ENCODE measurements around the gene COL6A1. TPM values are rescaled to one million over a fixed set of nuclear protein-coding genes. Genes with fewer than 3 reads are reported as not detected.

Gene COL6A1
- total and polyA plus RNA-seq, 2 of the 13 experiments (the other 11 are each of a cell fraction or from before 2014, with no cell fraction given), result 3.1 to 4.8 TPM

DNA sequence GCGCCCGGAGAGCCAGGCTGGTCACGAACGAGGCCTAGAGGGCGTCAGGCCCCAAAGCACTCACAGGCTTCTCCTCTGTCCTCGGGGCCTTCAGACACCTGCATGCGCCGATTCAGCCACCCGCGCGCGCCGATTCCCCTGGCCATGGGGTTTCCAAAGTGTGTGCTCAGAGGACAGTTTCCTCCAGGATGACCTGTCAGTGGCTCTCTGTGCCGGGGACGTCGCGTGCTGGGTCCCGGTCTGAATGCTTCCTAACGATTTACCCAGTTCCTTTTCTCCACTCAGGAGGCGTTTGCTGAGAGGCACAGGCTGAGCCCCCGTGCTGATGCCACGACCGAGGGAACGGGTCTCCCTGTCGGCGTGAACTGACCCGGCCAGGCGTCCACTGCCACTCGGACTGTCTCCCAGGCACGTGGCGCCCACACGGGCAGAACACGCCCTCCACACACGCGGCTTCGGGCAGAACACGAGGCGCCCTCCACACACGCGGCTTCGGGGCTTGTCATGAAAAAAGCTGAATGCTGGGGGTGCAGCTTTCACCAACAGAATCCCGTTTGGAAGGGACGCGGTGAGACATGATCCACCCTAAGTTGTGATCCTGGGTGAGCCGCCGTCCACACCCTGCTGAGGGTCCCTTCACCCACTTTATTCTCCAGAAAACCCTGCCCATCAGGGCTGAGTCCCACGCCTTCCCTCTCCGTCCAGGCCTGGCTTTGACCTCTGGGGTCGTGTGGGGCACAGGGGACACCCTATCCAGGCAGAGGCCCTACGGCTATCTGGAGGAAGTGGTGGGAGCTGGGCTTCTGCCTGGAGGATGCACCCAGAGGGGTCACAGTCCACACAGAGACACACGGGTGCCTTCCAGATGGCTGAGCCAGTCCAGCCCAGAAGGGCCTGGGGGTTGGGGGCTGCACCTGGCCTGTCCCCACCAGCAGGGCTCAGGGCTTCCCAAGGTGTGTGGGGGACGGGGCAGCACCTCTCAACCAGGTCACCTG, 56.1 kb downstream of the COL6A1 start (continued):
- TF ChIP-seq, protein P1, sequence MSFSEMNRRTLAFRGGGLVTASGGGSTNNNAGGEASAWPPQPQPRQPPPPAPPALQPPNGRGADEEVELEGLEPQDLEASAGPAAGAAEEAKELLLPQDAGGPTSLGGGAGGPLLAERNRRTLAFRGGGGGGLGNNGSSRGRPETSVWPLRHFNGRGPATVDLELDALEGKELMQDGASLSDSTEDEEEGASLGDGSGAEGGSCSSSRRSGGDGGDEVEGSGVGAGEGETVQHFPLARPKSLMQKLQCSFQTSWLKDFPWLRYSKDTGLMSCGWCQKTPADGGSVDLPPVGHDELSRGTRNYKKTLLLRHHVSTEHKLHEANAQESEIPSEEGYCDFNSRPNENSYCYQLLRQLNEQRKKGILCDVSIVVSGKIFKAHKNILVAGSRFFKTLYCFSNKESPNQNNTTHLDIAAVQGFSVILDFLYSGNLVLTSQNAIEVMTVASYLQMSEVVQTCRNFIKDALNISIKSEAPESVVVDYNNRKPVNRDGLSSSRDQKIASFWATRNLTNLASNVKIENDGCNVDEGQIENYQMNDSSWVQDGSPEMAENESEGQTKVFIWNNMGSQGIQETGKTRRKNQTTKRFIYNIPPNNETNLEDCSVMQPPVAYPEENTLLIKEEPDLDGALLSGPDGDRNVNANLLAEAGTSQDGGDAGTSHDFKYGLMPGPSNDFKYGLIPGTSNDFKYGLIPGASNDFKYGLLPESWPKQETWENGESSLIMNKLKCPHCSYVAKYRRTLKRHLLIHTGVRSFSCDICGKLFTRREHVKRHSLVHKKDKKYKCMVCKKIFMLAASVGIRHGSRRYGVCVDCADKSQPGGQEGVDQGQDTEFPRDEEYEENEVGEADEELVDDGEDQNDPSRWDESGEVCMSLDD (CRISPR knock-in tag; IDR thresholded peaks at IDR 0.05; ENCODE audit: borderline replicate concordance), result no peak
- no peak for TF ChIP-seq SP140L (CRISPR knock-in tag; IDR thresholded peaks at IDR 0.05; ENCODE audit: borderline replicate concordance)
- no peak for TF ChIP-seq ZNF83 (CRISPR knock-in tag; IDR thresholded peaks at IDR 0.05; ENCODE audit: borderline replicate concordance)
- no peak for TF ChIP-seq STAT5B (CRISPR knock-in tag; IDR thresholded peaks at IDR 0.05)

DNA sequence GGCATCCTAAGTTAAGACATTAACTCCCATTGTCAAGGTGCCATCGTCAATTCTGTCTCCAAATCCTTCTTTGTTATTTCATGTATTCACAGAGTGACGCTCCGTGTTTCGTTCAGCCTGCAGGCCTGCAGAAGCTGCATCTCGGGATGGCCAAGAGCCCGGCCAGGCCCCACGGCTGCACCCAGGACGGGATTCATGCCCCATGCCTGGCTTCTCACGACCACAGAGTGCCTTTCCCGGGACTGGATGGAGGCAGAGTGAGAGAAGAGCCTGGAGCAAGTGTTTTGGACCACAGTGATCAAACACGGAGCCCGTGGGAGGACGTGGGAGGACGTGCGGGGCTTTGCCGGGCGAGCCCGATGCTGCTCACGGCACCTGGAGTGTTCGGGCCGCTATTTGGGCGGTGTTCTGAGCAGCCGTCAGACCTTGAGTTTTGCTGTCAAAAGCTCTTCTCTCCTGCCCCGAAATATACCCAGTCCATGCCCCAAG, 56.8 kb downstream of the COL6A1 start:
- Histone ChIP-seq H2AFZ (ENCODE audit: low read length) (no peak overlapping the region), H3K27ac (ENCODE audit: extremely low read length, insufficient read depth, low read length) (no peak overlapping the region), H3K36me3 (replicated peaks in 1 of 2; ENCODE audit: control insufficient read depth in 1 of 2, insufficient read depth in 2 of 2, low read length in 2 of 2) (no peaks in the 10 kb centered on the region), H3K79me2 (ENCODE audit: insufficient read depth, low read length) (no peaks in the 10 kb centered on the region), H3K9ac (ENCODE audit: insufficient read depth, low read depth, low read length) (no peak overlapping the region), H3K4me3 (replicated peaks in 1 of 3; ENCODE audit: insufficient read depth in 1 of 3, low read depth in 2 of 3, low read length in 3 of 3) (no peak overlapping the region), H3K27me3 (ENCODE audit: control insufficient read depth in 1 of 2, insufficient read depth in 2 of 2, low read length in 2 of 2) (peaks cover 1 to 12% of the 10 kb centered on the region in 2 experiments; a peak in 3 of 5 replicates), H3K4me1 (ENCODE audit: insufficient read depth, low read length) (peaks cover 20% of the 10 kb centered on the region; the same call in 1 of the 2 replicates), H3K9me3 (ENCODE audit: low read length) (no peaks in the 10 kb centered on the region), H4K20me1 (ENCODE audit: insufficient read depth, low read length) (no peaks in the 10 kb centered on the region), H3K4me2 (ENCODE audit: low read depth, low read length) (no peak overlapping the region)
- intact Hi-C loops (cut with micrococcal nuclease; ENCODE audit: unreplicated experiment) (no loop called here), in situ Hi-C loops (cut with HindIII; ENCODE audit: extremely low pct_ligation_motif_present, low pct_unique_long_range_greater_than_20kb) (no loop called here)
- CTCF ChIA-PET (ENCODE audit: low intra/inter-chr PET ratio, low total read pairs), result no interaction called here
- 55% methylated on average over 12 of the region's 24 CpGs for WGBS (ENCODE audit: low lambda C conversion rate)
- ATAC-seq (no peak), DNase-seq (ENCODE audit: low spot score) (no peak), FAIRE-seq (no peak)
- BruUV-seq (replicated peaks), result no TSS peak
- POLR2A ChIA-PET, result no interaction called here
- no peak for TF ChIP-seq MATR3 (CRISPR knock-in tag; IDR thresholded peaks at IDR 0.05)
- no peak for TF ChIP-seq ZNF33A (CRISPR knock-in tag; IDR thresholded peaks at IDR 0.05; ENCODE audit: borderline replicate concordance)
- TF ChIP-seq, protein P2, sequence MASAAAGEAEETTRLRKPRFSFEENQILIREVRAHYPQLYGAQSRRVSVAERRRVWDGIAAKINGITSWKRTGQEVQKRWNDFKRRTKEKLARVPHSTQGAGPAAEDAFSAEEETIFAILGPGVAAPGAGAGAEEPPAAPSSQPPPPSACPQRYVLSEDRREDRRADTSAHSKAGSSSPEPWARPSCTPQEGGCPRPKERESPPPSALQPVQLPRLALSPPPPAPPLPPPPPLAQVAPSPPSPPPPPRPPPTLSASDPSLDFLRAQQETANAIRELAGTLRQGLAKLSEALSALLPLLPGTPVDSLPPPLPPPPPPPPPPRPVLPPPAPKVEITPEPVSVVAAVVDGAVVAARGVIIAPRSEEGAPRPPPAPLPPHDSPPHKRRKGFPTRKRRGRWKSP (CRISPR knock-in tag; IDR thresholded peaks at IDR 0.05), result no peak
- TF ChIP-seq, protein P3, sequence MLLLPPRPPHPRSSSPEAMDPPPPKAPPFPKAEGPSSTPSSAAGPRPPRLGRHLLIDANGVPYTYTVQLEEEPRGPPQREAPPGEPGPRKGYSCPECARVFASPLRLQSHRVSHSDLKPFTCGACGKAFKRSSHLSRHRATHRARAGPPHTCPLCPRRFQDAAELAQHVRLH (CRISPR knock-in tag; IDR thresholded peaks at IDR 0.05; ENCODE audit: borderline replicate concordance, low read depth), result no peak
- TF ChIP-seq ZFP41 (CRISPR knock-in tag; IDR thresholded peaks at IDR 0.05; ENCODE audit: borderline replicate concordance), result no peak
- TF ChIP-seq, protein P4, sequence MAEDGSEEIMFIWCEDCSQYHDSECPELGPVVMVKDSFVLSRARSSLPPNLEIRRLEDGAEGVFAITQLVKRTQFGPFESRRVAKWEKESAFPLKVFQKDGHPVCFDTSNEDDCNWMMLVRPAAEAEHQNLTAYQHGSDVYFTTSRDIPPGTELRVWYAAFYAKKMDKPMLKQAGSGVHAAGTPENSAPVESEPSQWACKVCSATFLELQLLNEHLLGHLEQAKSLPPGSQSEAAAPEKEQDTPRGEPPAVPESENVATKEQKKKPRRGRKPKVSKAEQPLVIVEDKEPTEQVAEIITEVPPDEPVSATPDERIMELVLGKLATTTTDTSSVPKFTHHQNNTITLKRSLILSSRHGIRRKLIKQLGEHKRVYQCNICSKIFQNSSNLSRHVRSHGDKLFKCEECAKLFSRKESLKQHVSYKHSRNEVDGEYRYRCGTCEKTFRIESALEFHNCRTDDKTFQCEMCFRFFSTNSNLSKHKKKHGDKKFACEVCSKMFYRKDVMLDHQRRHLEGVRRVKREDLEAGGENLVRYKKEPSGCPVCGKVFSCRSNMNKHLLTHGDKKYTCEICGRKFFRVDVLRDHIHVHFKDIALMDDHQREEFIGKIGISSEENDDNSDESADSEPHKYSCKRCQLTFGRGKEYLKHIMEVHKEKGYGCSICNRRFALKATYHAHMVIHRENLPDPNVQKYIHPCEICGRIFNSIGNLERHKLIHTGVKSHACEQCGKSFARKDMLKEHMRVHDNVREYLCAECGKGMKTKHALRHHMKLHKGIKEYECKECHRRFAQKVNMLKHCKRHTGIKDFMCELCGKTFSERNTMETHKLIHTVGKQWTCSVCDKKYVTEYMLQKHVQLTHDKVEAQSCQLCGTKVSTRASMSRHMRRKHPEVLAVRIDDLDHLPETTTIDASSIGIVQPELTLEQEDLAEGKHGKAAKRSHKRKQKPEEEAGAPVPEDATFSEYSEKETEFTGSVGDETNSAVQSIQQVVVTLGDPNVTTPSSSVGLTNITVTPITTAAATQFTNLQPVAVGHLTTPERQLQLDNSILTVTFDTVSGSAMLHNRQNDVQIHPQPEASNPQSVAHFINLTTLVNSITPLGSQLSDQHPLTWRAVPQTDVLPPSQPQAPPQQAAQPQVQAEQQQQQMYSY (CRISPR knock-in tag; IDR thresholded peaks at IDR 0.05), result no peak
- no peak for TF ChIP-seq ZNF136 (CRISPR knock-in tag; IDR thresholded peaks at IDR 0.05; ENCODE audit: low read depth)
- no peak for TF ChIP-seq DMAP1 (CRISPR knock-in tag; IDR thresholded peaks at IDR 0.05)
- TF ChIP-seq ZNF496 (CRISPR knock-in tag; IDR thresholded peaks at IDR 0.05; ENCODE audit: insufficient replicate concordance), result no peak
- TF ChIP-seq MTF1 (CRISPR knock-in tag; IDR thresholded peaks at IDR 0.05), result no peak

Data from HepG2 (cell line).